KBM-7 (cell line): Measurements from ENCODE around the gene HTR7.
A peak's percentile ranks its signal among the peaks of the same experiment; 100 is the strongest.

ENCODE experiments used
- DNase-seq: peaks from one replicate; pipeline ENCODE4 v3.0.0-alpha.2; 2015
- in situ Hi-C: fragments of 300-500 bp; cut with MboI; formaldehyde crosslinking; loops from 2 replicates; pipeline ENCODE4 v1.14.3; 2020; ENCODE audit warnings: low sequenced_read_pairs, low pct_unique_long_range_greater_than_20kb, mixed read lengths

Gene HTR7

DNA sequence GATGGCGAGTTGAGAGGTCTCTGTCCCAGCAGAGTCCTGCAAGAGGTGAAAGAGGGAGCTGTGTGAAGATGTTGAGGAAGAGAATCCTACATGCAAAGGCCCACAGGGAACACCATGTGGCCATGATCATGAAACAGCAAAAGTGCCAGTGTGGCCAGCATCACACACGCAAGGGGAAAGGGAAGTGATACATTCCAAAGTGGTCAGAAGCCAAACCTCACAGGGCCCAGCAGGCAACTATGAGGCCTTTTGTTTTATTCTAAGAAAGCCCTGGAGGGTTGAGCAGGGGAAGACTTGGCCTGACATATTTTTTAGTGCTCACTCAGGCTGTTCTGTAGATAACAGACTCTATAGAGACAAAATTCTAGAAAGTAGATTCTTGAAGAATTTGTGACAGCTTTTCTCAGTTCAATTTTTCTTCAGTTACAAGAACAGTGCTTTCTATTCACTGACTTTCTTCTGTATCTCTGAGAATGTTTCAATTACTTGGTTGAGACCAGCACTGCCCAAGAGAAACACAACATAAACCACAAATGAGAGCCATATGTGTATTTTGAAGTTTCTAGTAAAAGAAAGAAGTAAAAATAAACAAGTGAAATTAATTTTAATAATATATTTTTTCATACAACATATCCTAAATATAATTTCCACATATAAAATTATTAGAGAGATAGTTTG is 82.3 kb downstream of the HTR7 start:
- DNase-seq: no peak
- in situ Hi-C loops: no loop called here

DNA sequence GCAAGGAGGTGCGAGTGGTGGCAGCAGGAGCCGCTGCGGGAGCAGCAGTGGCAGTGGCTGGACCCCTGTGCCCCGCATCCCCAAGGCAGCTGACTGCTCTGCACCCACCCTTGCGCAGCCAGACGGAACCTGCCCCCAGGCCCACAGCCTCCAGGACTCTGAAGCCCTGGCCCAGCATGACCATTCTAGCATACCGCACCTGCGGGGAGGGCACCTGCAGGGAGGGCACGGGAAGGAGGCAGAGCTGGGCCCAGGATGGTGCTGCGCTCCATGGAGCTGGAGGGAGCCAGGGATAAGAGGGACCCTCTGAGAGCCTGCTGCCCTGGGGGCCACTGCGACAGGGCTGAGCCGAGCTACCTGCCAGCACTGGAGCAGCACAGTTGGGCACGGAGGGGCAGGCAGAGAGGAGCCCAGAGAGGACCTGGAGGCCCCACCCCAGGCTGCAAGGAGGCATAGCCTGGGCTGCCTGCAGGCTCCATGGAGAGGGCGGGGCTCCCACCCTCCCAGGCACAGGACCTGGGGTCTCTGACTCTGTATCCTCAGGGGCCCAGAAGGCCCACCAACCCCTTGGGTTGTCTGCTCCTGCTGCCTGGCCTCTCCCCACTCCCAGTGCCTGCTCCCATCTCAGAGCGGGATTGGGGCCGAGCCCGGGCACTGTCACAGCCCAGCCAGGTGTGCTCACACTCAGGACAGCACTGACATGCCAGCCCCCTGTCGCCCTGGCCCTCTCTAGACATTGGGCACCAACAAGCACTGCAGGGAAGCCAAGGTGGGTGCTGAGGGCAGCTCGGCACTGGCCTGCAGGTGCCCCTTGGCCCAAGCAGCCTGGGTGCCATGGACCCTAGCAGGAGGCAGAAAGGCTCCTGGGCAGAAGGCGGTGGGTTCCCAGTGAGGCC is 87.6 kb downstream of the HTR7 start:
- in situ Hi-C loops: no loop called here
- DNase-seq: no peak

DNA sequence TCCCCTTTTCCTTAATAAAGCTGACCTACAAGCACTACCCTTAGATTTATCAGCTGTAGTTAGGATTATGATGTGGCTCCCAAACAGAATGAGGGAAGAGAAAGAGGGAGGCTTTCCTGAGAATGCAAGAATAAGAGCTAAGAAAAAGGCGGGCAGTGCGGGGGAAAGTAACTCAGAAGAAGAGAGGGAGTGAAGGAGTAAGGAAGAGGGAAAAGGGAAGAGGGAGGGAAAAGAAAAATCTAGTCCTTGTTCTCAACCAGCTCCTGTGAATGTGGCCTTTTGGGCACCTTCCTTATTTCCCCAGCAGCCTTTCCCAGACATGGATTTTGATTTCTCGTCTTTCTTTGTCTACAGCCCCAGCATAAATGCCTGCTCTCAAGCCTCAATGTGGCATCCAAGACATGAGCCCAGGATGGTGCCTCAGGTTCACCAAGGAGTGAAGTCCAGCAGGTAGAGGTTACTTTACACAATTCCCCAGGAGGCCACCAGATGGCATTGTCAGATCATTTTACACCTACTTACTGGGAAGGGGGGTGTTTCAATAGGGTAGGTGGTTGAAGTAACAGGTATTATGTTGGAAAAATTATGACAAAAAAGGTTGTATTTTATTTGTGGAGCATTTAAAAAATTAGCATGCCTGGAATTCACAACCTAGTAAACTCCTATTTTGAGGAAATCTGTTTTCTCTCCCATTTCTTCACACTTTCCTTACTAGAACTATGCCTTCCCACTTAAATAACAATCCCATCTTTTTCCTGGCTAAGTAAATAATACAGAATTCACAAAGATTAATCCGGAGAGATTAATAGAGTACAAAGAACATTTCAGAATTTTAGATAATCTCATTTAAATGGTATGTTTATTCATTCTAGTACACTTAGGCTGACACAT is 106.5 kb downstream of the HTR7 start:
- peak; percentile 45 for DNase-seq
- in situ Hi-C loops: no loop called here

DNA sequence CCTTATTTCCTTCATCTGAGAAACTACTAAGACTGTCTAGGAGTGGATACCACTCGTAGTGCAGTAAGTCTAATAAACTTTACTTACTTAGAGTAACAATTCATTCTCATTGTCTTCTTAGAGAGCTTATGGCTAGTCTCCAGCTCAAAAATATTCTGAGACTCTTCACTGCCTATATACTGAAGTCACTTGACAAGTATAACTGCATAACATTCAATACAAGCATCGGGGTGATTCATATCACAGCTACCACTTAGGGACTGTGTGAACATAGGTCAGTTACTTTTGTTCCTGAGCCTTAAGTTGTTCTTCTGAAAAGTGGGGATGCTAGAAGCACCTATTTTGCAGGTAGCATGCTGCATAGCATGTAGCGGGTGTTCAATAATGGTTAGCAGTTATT is 111.0 kb downstream of the HTR7 start:
- DNase-seq: no peak
- in situ Hi-C loops: no loop called here

DNA sequence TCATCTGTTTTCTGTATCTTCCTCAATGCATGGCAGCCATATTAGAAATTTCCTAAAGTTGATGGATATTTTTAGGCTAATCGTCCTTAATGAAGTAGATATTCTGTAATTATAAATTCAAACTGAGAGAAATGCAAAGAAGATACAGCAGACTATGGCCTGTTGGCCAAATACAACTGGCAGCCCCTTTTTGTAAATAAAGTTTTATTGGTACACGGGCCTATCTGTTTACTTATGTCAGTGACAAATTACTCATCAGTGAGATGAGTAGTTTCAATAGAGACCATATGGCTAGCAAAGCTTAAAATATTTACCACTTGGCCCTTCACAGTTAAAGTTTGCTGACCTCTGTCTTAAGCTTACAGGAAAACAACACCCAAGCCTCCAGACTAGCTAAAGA is 112.3 kb downstream of the HTR7 start:
- no peak for DNase-seq
- in situ Hi-C loops: no loop called here

DNA sequence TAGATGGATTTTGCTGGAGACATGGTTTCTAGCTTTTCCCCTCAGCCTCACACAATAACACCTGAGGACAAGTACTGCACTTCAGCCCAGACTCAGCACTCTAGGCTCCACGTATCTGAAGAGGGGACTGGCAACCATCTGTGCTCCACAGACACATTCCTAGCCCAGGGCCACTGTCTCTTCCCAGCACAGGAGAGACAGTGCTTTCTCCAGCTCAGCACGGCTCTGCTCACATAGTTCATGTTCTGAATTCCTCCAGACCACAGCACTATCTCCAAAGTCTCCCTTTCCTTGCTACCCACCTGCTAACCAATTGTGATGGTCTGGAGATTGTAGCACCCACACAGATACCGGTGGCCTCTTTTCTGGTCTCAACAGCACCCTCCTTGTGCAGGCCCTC is 114.5 kb downstream of the HTR7 start:
- no peak for DNase-seq
- in situ Hi-C loops: no loop called here

DNA sequence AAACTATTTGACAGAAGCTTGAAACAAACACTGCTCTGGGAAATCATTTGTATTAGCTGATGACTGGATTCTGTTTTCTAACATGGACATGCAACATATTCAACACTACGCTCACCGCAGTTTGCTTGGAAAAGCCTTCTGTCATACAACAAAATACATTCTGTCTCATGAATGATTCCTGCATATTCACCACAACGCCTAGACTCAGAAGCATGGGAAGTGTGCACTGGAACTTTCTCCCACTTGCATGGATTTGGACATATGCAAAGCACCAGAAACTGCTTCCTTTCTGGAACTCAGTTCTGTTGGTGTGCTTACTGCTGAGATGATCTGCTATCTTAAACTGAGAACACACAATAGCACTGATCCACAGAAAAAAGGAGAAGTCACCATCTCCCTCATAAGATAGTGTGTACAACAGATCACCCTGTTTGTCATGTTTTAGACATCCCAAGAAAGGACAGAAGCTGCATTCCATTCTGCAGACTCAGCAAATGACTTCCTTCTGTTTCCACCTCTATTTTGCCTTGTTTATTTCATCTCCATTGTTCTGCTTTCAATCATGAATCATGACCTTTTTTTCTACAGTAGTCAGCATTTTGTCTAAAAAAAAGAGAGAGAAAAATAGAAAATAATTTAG is 115.8 kb downstream of the HTR7 start:
- no peak for DNase-seq
- in situ Hi-C loops: no loop called here

DNA sequence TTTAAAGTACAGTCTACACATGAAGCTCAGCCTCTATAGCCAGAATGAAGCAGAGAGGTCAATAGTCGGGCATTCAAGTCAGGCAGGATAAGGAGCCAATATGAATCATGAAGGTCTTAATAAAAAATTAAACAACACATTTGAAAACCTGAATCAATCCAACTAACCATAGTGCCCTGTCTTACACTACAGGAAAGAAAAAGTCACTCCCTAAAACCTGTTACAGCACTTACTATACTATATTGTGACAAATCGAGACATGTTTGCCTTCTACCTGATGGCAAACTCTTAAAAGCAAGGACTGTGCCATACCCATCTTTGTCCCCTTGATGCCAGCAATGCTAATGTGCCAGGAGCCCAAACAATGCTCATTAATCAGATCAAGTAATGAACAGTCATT is 117.6 kb downstream of the HTR7 start:
- in situ Hi-C loops: no loop called here
- DNase-seq: no peak

DNA sequence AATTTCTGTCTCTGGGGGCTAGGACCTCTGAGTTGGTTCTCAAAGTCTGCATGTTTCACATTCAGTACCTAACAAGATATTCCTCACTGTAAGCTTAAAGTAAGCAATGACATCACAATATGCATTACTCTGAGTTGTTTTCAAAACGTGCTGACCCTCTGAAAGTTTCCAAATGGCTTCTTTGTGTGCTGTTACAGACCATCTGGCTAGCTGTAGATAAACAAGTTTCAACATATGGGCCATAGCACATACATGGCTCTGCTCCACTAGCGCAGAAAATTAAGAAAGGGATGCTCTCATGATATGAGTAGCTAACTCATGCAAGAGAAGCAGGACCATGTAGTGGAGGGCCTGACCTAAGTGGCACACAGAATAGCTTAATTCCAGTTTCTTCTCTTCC is 119.0 kb downstream of the HTR7 start:
- in situ Hi-C loops: no loop called here
- DNase-seq: no peak

DNA sequence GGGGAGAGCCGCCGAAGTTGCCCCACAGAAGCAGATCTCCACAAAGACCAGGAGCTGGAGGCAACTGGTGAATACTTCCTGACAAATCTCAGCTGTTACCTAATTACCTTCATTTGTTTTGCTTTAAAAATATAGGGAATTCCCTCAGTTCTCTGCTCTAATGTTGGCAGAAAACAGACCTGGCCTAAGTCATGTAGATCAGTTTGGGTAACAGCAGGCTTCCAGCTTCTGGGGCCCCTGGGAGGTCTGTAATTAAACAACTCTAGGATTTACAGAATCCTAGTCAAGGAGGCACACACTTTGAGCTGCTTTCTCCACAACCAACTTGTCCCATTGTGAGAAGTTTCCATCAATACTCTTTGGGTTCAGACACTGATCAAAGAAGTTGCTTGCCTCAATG is 123.4 kb downstream of the HTR7 start:
- no peak for DNase-seq
- in situ Hi-C loops: no loop called here

DNA sequence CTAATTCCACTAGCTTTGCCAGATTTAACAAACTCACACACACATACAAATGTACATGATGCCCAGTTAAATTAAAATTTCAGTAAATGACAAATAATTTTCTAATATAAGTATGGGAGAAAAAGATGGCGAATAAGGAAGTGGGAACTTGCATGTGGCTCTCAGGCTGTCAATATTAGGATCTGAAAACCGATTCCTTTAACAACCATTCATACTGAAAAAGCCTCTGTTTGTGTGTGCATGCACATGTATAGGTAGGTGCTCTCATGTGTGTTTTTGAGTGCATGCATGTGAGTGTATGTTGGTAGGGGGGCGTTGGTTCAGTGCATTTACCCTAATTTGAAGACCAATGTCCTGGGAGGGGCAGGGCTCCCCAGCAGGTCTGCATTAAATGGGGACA is 125.3 kb downstream of the HTR7 start:
- DNase-seq: no peak
- in situ Hi-C loops: no loop called here

DNA sequence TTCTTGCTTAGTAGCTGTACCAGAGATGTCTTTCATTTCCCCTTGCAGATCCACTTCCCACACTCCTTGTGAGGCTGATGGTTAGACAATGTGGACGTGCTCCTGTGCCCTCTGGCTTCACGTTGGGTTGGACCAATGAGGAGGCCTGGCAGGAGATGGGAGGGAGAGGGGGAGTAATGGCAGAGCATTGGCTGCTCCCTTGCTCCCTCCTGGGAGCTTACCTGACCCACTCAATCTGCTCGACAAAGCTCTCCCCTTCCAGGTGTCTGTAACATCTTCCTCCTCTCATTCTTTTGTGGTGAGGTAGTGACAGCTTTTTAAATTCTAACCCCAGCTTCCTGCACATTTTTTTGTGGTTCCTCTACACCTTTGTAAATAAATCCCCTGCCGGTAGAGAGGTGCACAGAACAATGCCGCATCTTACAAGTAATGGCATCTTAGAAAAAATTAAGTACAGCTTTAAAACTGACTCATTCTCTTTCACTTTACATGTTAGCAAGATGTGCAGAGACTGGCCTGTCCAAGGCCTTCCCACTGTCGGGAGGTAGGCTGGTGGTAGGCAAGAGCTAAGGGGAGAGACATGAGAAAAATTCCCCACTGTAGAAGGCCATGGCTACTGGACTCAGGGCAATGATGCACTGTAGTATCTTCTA is 134.3 kb downstream of the HTR7 start:
- in situ Hi-C loops: no loop called here
- DNase-seq: no peak

DNA sequence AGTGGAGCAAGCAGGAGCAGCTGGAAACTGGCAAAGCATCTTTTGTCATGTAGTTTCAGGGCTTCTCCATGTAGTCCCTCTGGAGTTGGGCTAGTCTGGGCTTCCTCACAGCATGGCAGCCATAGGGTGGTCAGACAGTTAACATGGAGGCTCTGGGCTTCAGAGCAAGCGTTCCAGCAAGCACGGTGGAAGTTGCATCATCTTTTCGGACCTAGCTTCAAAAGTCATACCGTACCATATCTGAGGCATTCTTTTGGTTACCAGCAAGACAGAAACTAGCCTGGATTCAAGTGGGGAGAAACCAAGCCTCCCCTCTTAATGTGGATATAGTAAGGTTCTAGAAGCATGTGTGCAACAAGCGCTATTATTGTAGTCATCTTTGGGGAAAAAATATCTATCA is 135.0 kb downstream of the HTR7 start:
- in situ Hi-C loops: no loop called here

DNA sequence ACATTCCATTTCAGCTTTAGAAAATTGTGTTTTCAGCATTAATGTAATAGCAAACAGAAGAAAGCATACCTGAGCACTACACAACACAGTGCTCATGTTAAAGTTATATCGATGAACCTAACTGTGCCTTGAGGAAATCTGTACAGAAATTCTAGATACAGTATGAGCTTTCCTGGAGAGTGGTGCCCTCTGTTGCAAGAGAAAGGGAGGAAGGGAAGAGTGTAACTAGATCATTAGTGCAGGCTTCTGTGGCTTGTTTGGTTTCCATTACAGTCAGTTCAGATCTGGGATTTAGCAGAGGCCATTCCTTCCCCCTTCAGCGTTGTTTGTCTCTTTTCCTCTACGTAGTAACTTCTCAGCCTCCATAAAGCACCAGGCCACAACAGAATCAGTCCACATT is 139.7 kb downstream of the HTR7 start:
- in situ Hi-C loops: no loop called here
- no peak for DNase-seq

More for the DNA sequence above, 135.0 kb downstream of the HTR7 start:
- DNase-seq: no peak

DNA sequence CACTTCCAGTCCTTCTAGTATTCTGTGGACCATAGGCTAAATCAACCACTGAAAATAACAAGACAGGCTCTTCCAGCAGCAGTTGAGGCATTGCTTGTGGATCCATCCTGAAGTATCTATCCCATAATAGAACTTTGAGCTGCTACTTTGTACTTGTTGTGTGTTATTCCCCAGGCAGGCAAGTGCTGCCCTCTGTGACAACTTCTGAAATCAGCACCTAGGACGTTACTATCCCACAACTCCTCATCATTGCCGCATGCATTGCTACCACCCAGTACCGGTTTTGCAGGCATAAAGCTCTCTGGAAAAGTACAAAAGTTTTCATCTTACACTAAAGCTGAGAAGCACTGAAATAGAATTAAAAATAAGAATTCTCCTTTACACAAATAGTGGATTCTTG is 145.3 kb downstream of the HTR7 start:
- DNase-seq: no peak
- in situ Hi-C loops: no loop called here

DNA sequence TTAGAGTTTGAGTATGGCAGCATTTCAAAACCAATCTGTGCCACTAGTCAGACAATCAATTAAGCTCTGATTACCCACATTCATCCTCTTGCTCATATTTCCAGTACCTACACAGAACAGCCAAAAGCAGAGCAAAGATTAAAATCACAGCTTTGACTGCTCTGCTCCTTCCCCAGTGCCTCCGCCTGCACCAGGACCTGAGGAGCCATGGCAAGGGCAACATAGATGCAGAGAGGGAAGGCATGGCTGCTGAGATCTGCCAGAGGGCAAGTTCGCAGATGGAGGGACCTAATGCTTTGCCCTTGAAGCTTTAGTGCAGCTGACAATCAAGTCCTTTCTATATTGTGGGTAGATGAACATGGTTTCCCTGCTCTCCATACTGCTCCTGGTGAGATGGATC is 148.1 kb downstream of the HTR7 start:
- no peak for DNase-seq
- in situ Hi-C loops: no loop called here

DNA sequence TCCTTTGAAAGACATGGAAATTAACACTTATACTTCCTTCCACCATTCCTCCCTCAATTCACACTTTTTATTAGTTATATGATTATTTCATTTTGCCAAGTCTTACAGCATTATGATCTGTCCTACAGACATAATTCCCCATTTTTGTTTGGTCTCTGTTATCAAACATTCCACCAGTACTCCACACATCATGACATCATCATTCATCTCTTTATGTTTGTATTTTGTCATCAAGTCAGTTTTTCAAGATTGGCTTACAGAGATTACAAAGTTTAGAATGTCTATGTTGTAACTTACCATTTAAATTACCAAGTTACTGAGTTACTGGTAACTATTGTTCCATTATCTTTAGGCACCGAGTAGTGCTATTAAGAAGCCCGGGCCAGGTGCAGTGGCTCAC is 150.2 kb downstream of the HTR7 start:
- DNase-seq: no peak
- in situ Hi-C loops: no loop called here

DNA sequence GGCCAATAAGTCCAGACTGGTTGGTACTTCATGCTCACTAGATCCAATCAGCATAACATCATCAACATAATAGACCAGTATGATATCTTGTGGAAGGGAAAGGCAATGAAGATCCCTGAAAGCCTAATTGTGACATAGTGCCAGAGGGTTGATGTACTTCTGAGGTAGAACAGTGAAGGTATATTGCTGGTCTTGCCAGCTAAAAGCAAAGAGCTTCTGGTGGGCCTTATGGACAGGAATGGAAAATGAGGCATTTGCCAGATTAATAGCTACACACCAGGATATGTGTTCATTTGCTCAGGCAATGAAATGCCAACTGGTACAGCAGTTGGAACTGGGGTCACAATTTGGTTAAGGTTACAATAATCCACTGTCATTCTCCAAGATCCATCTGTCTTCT is 156.4 kb downstream of the HTR7 start:
- in situ Hi-C loops: no loop called here
- DNase-seq: no peak
